Progenitor cell of endocrine pancreas (in vitro differentiated cells): Measurements from ENCODE around the gene EIF5. TPM values are rescaled to one million over a fixed set of nuclear protein-coding genes. Genes with fewer than 3 reads are reported as not detected.

Source experiments
- DNase-seq: peaks from one replicate; pipeline ENCODE4 v3.0.0; 2021; ENCODE audit warnings: low spot score; ENCODE audit not compliant: unreplicated experiment
- H3K27ac Mint-ChIP-seq: 2 replicates; pipeline ENCODE4 v1.8.0; 2021; ENCODE audit warnings: mild to moderate bottlenecking, moderate library complexity, mixed read lengths
- H3K27me3 Mint-ChIP-seq: 2 replicates; pipeline ENCODE4 v1.8.0; 2021; ENCODE audit warnings: mixed read lengths
- H3K36me3 Mint-ChIP-seq: 2 replicates; pipeline ENCODE4 v1.8.0; 2022; ENCODE audit warnings: mixed read lengths; ENCODE audit not compliant: insufficient read depth
- H3K4me1 Mint-ChIP-seq: 2 replicates; pipeline ENCODE4 v1.8.0; 2021; ENCODE audit warnings: low read depth, mixed read lengths
- H3K4me3 Mint-ChIP-seq: 2 replicates; pipeline ENCODE4 v1.8.0; 2021; ENCODE audit warnings: low read depth, mild to moderate bottlenecking, moderate library complexity, mixed read lengths
- H3K9me3 Mint-ChIP-seq: 2 replicates; pipeline ENCODE4 v1.8.0; 2021; ENCODE audit warnings: low read depth, mixed read lengths
- CTCF ChIP-seq: fragments of 200-600 bp; sonication (generic); IDR thresholded peaks from one replicate; pipeline ENCODE4 v1.5.0; 2021; ENCODE audit warnings: antibody characterized with exemption, mild to moderate bottlenecking; ENCODE audit not compliant: unreplicated experiment
- total RNA-seq: library from RNA; stranded (reverse); gene quantifications from 2 replicates; pipeline ENCODE4 v1.2.1, GENCODE V29; 2021

Gene EIF5
- total RNA-seq, 1 donor from 2014 or later, result 384 TPM

GRCh38 chr14:103382376-103382775 lies 48.3 kb downstream of the EIF5 start:
- no peak overlapping the region for H3K4me3 Mint-ChIP-seq
- no peak for TF ChIP-seq CTCF

GRCh38 chr14:103384450-103385151 lies 50.6 kb downstream of the EIF5 start:
- Mint-ChIP-seq H3K36me3 (no peaks in the 10 kb centered on the region), H3K4me3 (peak overlapping the region; percentile 85), H3K27ac (peak overlapping the region; percentile 89), H3K27me3 (peaks cover 19% of the 10 kb centered on the region), H3K9me3 (no peaks in the 10 kb centered on the region), H3K4me1 (peaks cover 15% of the 10 kb centered on the region)
- no peak for TF ChIP-seq CTCF
- no peak for DNase-seq

More at GRCh38 chr14:103382376-103382775, 48.3 kb downstream of the EIF5 start:
- Mint-ChIP-seq H3K27me3 (peaks cover 24% of the 10 kb centered on the region), H3K36me3 (no peaks in the 10 kb centered on the region), H3K27ac (no peak overlapping the region), H3K9me3 (no peaks in the 10 kb centered on the region), H3K4me1 (peaks cover 7% of the 10 kb centered on the region)
- no peak for DNase-seq

- peak; percentile 35 for TF ChIP-seq CTCF
- DNase-seq, result peak; percentile 95
- Mint-ChIP-seq H3K27ac (peak within 1 kb of the TSS; percentile 93), H3K9me3 (no peaks in the 10 kb centered on the region), H3K27me3 (peaks cover 19% of the 10 kb centered on the region), H3K36me3 (no peaks in the 10 kb centered on the region), H3K4me1 (peaks cover 15% of the 10 kb centered on the region), H3K4me3 (peak within 1 kb of the TSS; percentile 97)
Measured at GRCh38 chr14:103385152-103385928, 51.3 kb downstream of the EIF5 start, which contains the start of gene MARK3. TSS of gene MARK3 (plus strand) at chr14:103385415. CDS start at chr14:103386030, 615 bp downstream.

- DNase-seq, result peak; percentile 25
- Mint-ChIP-seq H3K4me1 (peaks cover 17% of the 10 kb centered on the region), H3K36me3 (no peaks in the 10 kb centered on the region), H3K9me3 (no peaks in the 10 kb centered on the region), H3K27me3 (peaks cover 16% of the 10 kb centered on the region), H3K4me3 (peak overlapping the region; percentile 97), H3K27ac (peak overlapping the region; percentile 93)
- no peak for TF ChIP-seq CTCF
Measured at GRCh38 chr14:103385929-103386712, 52.1 kb downstream of the EIF5 start.
